HepG2 (cell line): ENCODE measurements around the gene NEDD4L. TPM values are rescaled to one million over a fixed set of nuclear protein-coding genes. Genes with fewer than 3 reads are reported as not detected.

ENCODE experiments used
- AFF4 ChIP-seq: sonication (generic); formaldehyde crosslinking; IDR thresholded peaks from 2 replicates; pipeline ENCODE4 v1.4.0; 2020; ENCODE audit warnings: missing genetic modification reagents
- CENPBD1 ChIP-seq: sonication (generic); formaldehyde crosslinking; IDR thresholded peaks from 2 replicates; pipeline ENCODE4 v1.8.0; 2022; ENCODE audit warnings: missing genetic modification reagents, low read depth, mild to moderate bottlenecking, borderline replicate concordance
- E2F2 ChIP-seq: sonication (generic); formaldehyde crosslinking; IDR thresholded peaks from 2 replicates; pipeline ENCODE4 v1.4.0; 2020; ENCODE audit warnings: missing genetic modification reagents, borderline replicate concordance
- KAT8 ChIP-seq: IDR thresholded peaks from 2 replicates; pipeline ENCODE4 v1.6.1; 2016; ENCODE audit warnings: missing genetic modification reagents, missing compliant biosample characterization
- KMT2A ChIP-seq: sonication (generic); formaldehyde crosslinking; IDR thresholded peaks from 2 replicates; pipeline ENCODE4 v1.4.0; 2020; ENCODE audit warnings: missing genetic modification reagents
- MATR3 ChIP-seq: sonication (generic); formaldehyde crosslinking; IDR thresholded peaks from 2 replicates; pipeline ENCODE4 v1.4.0; 2020; ENCODE audit warnings: missing genetic modification reagents
- NCOA1 ChIP-seq: sonication (generic); formaldehyde crosslinking; IDR thresholded peaks from 2 replicates; pipeline ENCODE4 v1.9.0; 2021; ENCODE audit warnings: missing genetic modification reagents
- NKX3-1 ChIP-seq: sonication (generic); formaldehyde crosslinking; IDR thresholded peaks from 2 replicates; pipeline ENCODE4 v1.5.0; 2020; ENCODE audit warnings: missing genetic modification reagents
- NR2F2 ChIP-seq: IDR thresholded peaks from 2 replicates; pipeline ENCODE4 v1.6.1; 2012; ENCODE audit warnings: low read depth, inconsistent platforms, borderline replicate concordance
- RAD21 ChIP-seq: fragments of 450-650 bp; formaldehyde crosslinking; IDR thresholded peaks from 2 replicates; pipeline ENCODE4 v1.5.0; 2020; ENCODE audit warnings: mild to moderate bottlenecking
- RXRA ChIP-seq: sonication (generic); formaldehyde crosslinking; IDR thresholded peaks from 2 replicates; pipeline ENCODE4 v1.5.1; 2020; ENCODE audit warnings: missing genetic modification reagents
- SRY ChIP-seq: sonication (generic); formaldehyde crosslinking; IDR thresholded peaks from 2 replicates; pipeline ENCODE4 v1.8.0; 2022; ENCODE audit warnings: mild to moderate bottlenecking, missing genetic modification reagents
- STAT5B ChIP-seq: sonication (generic); formaldehyde crosslinking; IDR thresholded peaks from 2 replicates; pipeline ENCODE4 v1.4.0; 2020; ENCODE audit warnings: missing genetic modification reagents
- THAP9 ChIP-seq: sonication (generic); formaldehyde crosslinking; IDR thresholded peaks from 2 replicates; pipeline ENCODE4; 2020; ENCODE audit warnings: missing genetic modification reagents, mild to moderate bottlenecking, borderline replicate concordance
- ZNF160 ChIP-seq: sonication (generic); formaldehyde crosslinking; IDR thresholded peaks from 2 replicates; pipeline ENCODE4 v1.8.0; 2022; ENCODE audit warnings: mild to moderate bottlenecking, inconsistent platforms, missing genetic modification reagents
- ZNF33B ChIP-seq: sonication (generic); formaldehyde crosslinking; IDR thresholded peaks from 2 replicates; pipeline ENCODE4 v1.5.1; 2020; ENCODE audit warnings: mild to moderate bottlenecking, missing genetic modification reagents
- ZNF343 ChIP-seq: sonication (generic); formaldehyde crosslinking; IDR thresholded peaks from 2 replicates; pipeline ENCODE4 v1.4.0; 2020; ENCODE audit warnings: mild to moderate bottlenecking, missing genetic modification reagents
- ZNF431 ChIP-seq: sonication (generic); formaldehyde crosslinking; IDR thresholded peaks from 2 replicates; pipeline ENCODE4 v1.9.0; 2022; ENCODE audit warnings: missing genetic modification reagents, low read depth, mild to moderate bottlenecking, borderline replicate concordance
- ZNF510 ChIP-seq: sonication (generic); formaldehyde crosslinking; IDR thresholded peaks from 2 replicates; pipeline ENCODE4 v1.4.0; 2020; ENCODE audit warnings: low read depth, mild to moderate bottlenecking, missing genetic modification reagents
- ZNF670 ChIP-seq: sonication (generic); formaldehyde crosslinking; IDR thresholded peaks from 2 replicates; pipeline ENCODE4 v1.8.0; 2022; ENCODE audit warnings: mild to moderate bottlenecking, missing genetic modification reagents, borderline replicate concordance
- polyA plus RNA-seq, 8 experiments: library from polyadenylated mRNA; depleted of rRNA in 3 of 8; stranded (reverse) in 7 of 8; unstranded in 1 of 8; fragments of >200 nt; fragmentation: Illumina TruSeq in 4 of 8; extraction: Trizol in 4 of 8; gene quantifications; 2 replicates each; pipeline versions ENCODE4 v1.2.1 to v1.2.3, GENCODE V29; 2011 to 2016; ENCODE audit warnings: low read depth in 4 of 8, missing spikeins in 1 of 8, mixed read lengths in 1 of 8; ENCODE audit not compliant: insufficient read depth in 1 of 8
- total RNA-seq, 5 experiments: library from RNA; depleted of rRNA; stranded (reverse); fragments of >200 nt; fragmentation: Illumina TruSeq; extraction: Trizol; gene quantifications; 2 replicates each; pipeline ENCODE4 v1.2.3, GENCODE V29; 2016; ENCODE audit warnings: low read depth in 1 of 5

NEDD4L gene
- total and polyA plus RNA-seq, 2 of the 13 experiments (the other 11 are each of a cell fraction or from before 2014, with no cell fraction given), result 168 to 390 TPM

GRCh38 chr18:58013241-58014211 is 30.5 kb upstream of the NEDD4L start (continued):
- TF ChIP-seq THAP9 (CRISPR knock-in tag) (no peak), KAT8 (peak; percentile 85), NCOA1 (CRISPR knock-in tag) (peak; percentile 89; the same call in 1 of the 2 replicates), ZNF160 (CRISPR knock-in tag) (peak; percentile 56; the same call in 1 of the 2 replicates), MATR3 (CRISPR knock-in tag) (no peak), STAT5B (CRISPR knock-in tag) (no peak), E2F2 (CRISPR knock-in tag) (no peak), CENPBD1 (CRISPR knock-in tag) (no peak), KMT2A (CRISPR knock-in tag) (no peak), AFF4 (CRISPR knock-in tag) (no peak; the same call in 1 of the 2 replicates), ZNF670 (CRISPR knock-in tag) (no peak; the same call in 1 of the 2 replicates), ZNF510 (peak; percentile 76; the same call in 1 of the 2 replicates), ZNF431 (CRISPR knock-in tag) (0 out of 2 replicates have a peak, but pooled peaks have one; percentile 28), NR2F2 (peak; percentile 98), RAD21 (CRISPR knock-in tag) (no peak), NKX3-1 (CRISPR knock-in tag) (peak; percentile 72; the same call in 1 of the 2 replicates), ZNF33B (CRISPR knock-in tag) (no peak), SRY (CRISPR knock-in tag) (no peak; the same call in 1 of the 2 replicates), ZNF343 (CRISPR knock-in tag) (0 out of 2 replicates have a peak, but pooled peaks have one; percentile 44), RXRA (CRISPR knock-in tag) (peak; percentile 85; the same call in 1 of the 2 replicates)
